ENCODE measurements around the gene ZBTB43.

ZBTB43 gene

GRCh38 chr9:126851286-126851880, 46.5 kb downstream of the ZBTB43 start:
- H3K27me3 Mint-ChIP-seq, result peaks cover 33% of the 10 kb centered on the region
- ATAC-seq, result no peak
- no peaks in the 10 kb centered on the region for H3K36me3 Mint-ChIP-seq (ENCODE audit: low read depth)
- H3K27ac Mint-ChIP-seq, result no peak overlapping the region
- no peak for DNase-seq
- H3K4me3 Mint-ChIP-seq, result no peak overlapping the region
- H3K9me3 Mint-ChIP-seq, result no peaks in the 10 kb centered on the region
- no peaks in the 10 kb centered on the region for H3K4me1 Mint-ChIP-seq

- Mint-ChIP-seq H3K4me1 (no peaks in the 10 kb centered on the region), H3K36me3 (ENCODE audit: low read depth) (no peaks in the 10 kb centered on the region), H3K27ac (no peak overlapping the region), H3K4me3 (no peak overlapping the region), H3K27me3 (peaks cover 33% of the 10 kb centered on the region), H3K9me3 (no peaks in the 10 kb centered on the region)
- ATAC-seq (no peak), DNase-seq (no peak)
Measured at GRCh38 chr9:126852086-126852688, 47.3 kb downstream of the ZBTB43 start.

- no peak for ATAC-seq
- peaks cover 33% of the 10 kb centered on the region for H3K27me3 Mint-ChIP-seq
Measured at GRCh38 chr9:126853667-126854066, 48.8 kb downstream of the ZBTB43 start.

GRCh38 chr9:126854734-126855133, 49.9 kb downstream of the ZBTB43 start:
- Mint-ChIP-seq H3K4me3 (no peak overlapping the region), H3K4me1 (peaks cover under 1% of the 10 kb centered on the region), H3K9me3 (no peaks in the 10 kb centered on the region), H3K27me3 (peaks cover 33% of the 10 kb centered on the region), H3K36me3 (ENCODE audit: low read depth) (no peaks in the 10 kb centered on the region), H3K27ac (no peak overlapping the region)
- DNase-seq (no peak), ATAC-seq (no peak)

More at GRCh38 chr9:126853667-126854066, 48.8 kb downstream of the ZBTB43 start:
- Mint-ChIP-seq H3K4me3 (no peak overlapping the region), H3K27ac (no peak overlapping the region), H3K9me3 (no peaks in the 10 kb centered on the region), H3K36me3 (ENCODE audit: low read depth) (no peaks in the 10 kb centered on the region), H3K4me1 (no peaks in the 10 kb centered on the region)
- DNase-seq, result no peak

- no peak overlapping the region for H3K27ac Mint-ChIP-seq
- H3K27me3 Mint-ChIP-seq, result peaks cover 25% of the 10 kb centered on the region
- DNase-seq (no peak), ATAC-seq (no peak)
- peaks cover 6% of the 10 kb centered on the region for H3K4me1 Mint-ChIP-seq
- no peaks in the 10 kb centered on the region for H3K9me3 Mint-ChIP-seq
- H3K36me3 Mint-ChIP-seq (ENCODE audit: low read depth), result no peaks in the 10 kb centered on the region
- H3K4me3 Mint-ChIP-seq, result no peak overlapping the region
Measured at GRCh38 chr9:126856326-126856877, 51.6 kb downstream of the ZBTB43 start.

GRCh38 chr9:126857261-126857960, 52.6 kb downstream of the ZBTB43 start:
- Mint-ChIP-seq H3K27me3 (peaks cover 16% of the 10 kb centered on the region), H3K27ac (no peak overlapping the region)
- no peak for ATAC-seq

GRCh38 chr9:126859111-126859510, 54.3 kb downstream of the ZBTB43 start:
- no peak for ATAC-seq
- Mint-ChIP-seq H3K4me3 (peak overlapping the region; percentile 78), H3K27me3 (peaks cover 3% of the 10 kb centered on the region), H3K9me3 (no peaks in the 10 kb centered on the region), H3K27ac (peak overlapping the region; percentile 84), H3K4me1 (peaks cover 25% of the 10 kb centered on the region), H3K36me3 (ENCODE audit: low read depth) (no peaks in the 10 kb centered on the region)
- no peak for DNase-seq

More at GRCh38 chr9:126857261-126857960, 52.6 kb downstream of the ZBTB43 start:
- Mint-ChIP-seq H3K4me3 (no peak overlapping the region), H3K9me3 (no peaks in the 10 kb centered on the region), H3K36me3 (ENCODE audit: low read depth) (no peaks in the 10 kb centered on the region), H3K4me1 (peaks cover 16% of the 10 kb centered on the region)
- no peak for DNase-seq

GRCh38 chr9:126860077-126860756, 55.4 kb downstream of the ZBTB43 start, which contains the start of gene ZBTB34:
TSS of gene ZBTB34 (plus strand) at chr9:126860639. CDS start at chr9:126879400, 18,761 bp downstream.
- H3K4me3 Mint-ChIP-seq, result peak within 1 kb of the TSS; percentile 82
- H3K27me3 Mint-ChIP-seq, result peaks cover 3% of the 10 kb centered on the region
- no peaks in the 10 kb centered on the region for H3K9me3 Mint-ChIP-seq
- peak within 1 kb of the TSS; percentile 84 for H3K27ac Mint-ChIP-seq
- ATAC-seq (peak; percentile 70), DNase-seq (peak; percentile 78)
- H3K36me3 Mint-ChIP-seq (ENCODE audit: low read depth), result peaks cover 4% of the 10 kb centered on the region
- H3K4me1 Mint-ChIP-seq, result peaks cover 25% of the 10 kb centered on the region

GRCh38 chr9:126860757-126861466, 56.1 kb downstream of the ZBTB43 start:
- Mint-ChIP-seq H3K27me3 (peaks cover 3% of the 10 kb centered on the region), H3K4me1 (peaks cover 25% of the 10 kb centered on the region), H3K36me3 (ENCODE audit: low read depth) (peaks cover 8% of the 10 kb centered on the region), H3K27ac (peak overlapping the region; percentile 70), H3K4me3 (peak overlapping the region; percentile 82), H3K9me3 (no peaks in the 10 kb centered on the region)
- peak; percentile 31 for ATAC-seq
- peak; percentile 32 for DNase-seq

- Mint-ChIP-seq H3K9me3 (no peaks in the 10 kb centered on the region), H3K36me3 (ENCODE audit: low read depth) (peaks cover 15% of the 10 kb centered on the region), H3K4me1 (peaks cover 26% of the 10 kb centered on the region), H3K27ac (peak overlapping the region; percentile 70), H3K27me3 (no peaks in the 10 kb centered on the region), H3K4me3 (peak overlapping the region; percentile 82)
- DNase-seq (no peak), ATAC-seq (no peak)
Measured at GRCh38 chr9:126861707-126862103, 56.9 kb downstream of the ZBTB43 start.

- no peaks in the 10 kb centered on the region for H3K27me3 Mint-ChIP-seq
- peak overlapping the region; percentile 5 for H3K27ac Mint-ChIP-seq
- H3K9me3 Mint-ChIP-seq, result no peaks in the 10 kb centered on the region
- H3K4me1 Mint-ChIP-seq, result peaks cover 27% of the 10 kb centered on the region
- ATAC-seq (no peak), DNase-seq (no peak)
- H3K36me3 Mint-ChIP-seq (ENCODE audit: low read depth), result peaks cover 20% of the 10 kb centered on the region
- H3K4me3 Mint-ChIP-seq, result peak overlapping the region; percentile 82
Measured at GRCh38 chr9:126862104-126862761, 57.4 kb downstream of the ZBTB43 start.

GRCh38 chr9:126864771-126865170, 59.9 kb downstream of the ZBTB43 start:
- Mint-ChIP-seq H3K9me3 (no peaks in the 10 kb centered on the region), H3K36me3 (ENCODE audit: low read depth) (peaks cover 26% of the 10 kb centered on the region), H3K27me3 (no peaks in the 10 kb centered on the region), H3K4me1 (peaks cover 38% of the 10 kb centered on the region), H3K4me3 (no peak overlapping the region), H3K27ac (no peak overlapping the region)
- no peak for ATAC-seq
- no peak for DNase-seq

- no peak overlapping the region for H3K4me3 Mint-ChIP-seq
- peaks cover 26% of the 10 kb centered on the region for H3K36me3 Mint-ChIP-seq (ENCODE audit: low read depth)
- no peaks in the 10 kb centered on the region for H3K9me3 Mint-ChIP-seq
- DNase-seq, result no peak
- peaks cover 23% of the 10 kb centered on the region for H3K4me1 Mint-ChIP-seq
- ATAC-seq, result no peak
- no peaks in the 10 kb centered on the region for H3K27me3 Mint-ChIP-seq
- H3K27ac Mint-ChIP-seq, result no peak overlapping the region
Measured at GRCh38 chr9:126869368-126869767, 64.5 kb downstream of the ZBTB43 start.

All from activated naive CD8-positive, alpha-beta T cell treated with anti-CD3 and anti-CD28 coated beads, Interleukin-2, amount 50 U/mL, for 24 hours (primary cell).